IMR-90 (cell line): ENCODE data around the gene OR4C13. TPM values are rescaled to one million over a fixed set of nuclear protein-coding genes. Genes with fewer than 3 reads are reported as not detected.

ENCODE experiments used
- ATAC-seq: fragments of 200-7000 bp; cut with Tn5 transposase; 2 replicates; pipeline ENCODE4 v1.9.1; 2020; ENCODE audit warnings: low read depth, mild to moderate bottlenecking, moderate library complexity
- BruUV-seq: library from RNA; stranded (reverse); fragments of 400-500 nt; replicated peaks from 2 replicates; lab custom pipeline; 2021; lab: Mats Ljungman, UMichigan
- CTCF ChIA-PET: fragments of 300-600 bp; formaldehyde crosslinking; extraction: SDS; loops from one replicate; lab custom pipeline; 2021; ENCODE audit warnings: antibody characterized with exemption; lab: Yijun Ruan, JAX
- POLR2A ChIA-PET: fragments of 300-600 bp; sonication (Branson Sonifier 250); formaldehyde crosslinking; loops from one replicate; lab custom pipeline; 2022; ENCODE audit warnings: antibody characterized with exemption; ENCODE audit not compliant: unreplicated experiment; lab: Charles Lee
- DNase-seq: peaks from one replicate; pipeline ENCODE4 v3.0.0; 2013
- H2AFZ ChIP-seq: replicated peaks from 2 replicates; pipeline ENCODE3; 2013; ENCODE audit warnings: low read length, mild to moderate bottlenecking; ENCODE audit not compliant: poor library complexity
- H2AK5ac ChIP-seq: 2 replicates; pipeline ENCODE4 v1.6.1; 2013; ENCODE audit warnings: low read depth, low read length, inconsistent platforms
- H2AK9ac ChIP-seq: replicated peaks from 2 replicates; pipeline ENCODE3; 2013; ENCODE audit warnings: mild to moderate bottlenecking, low read depth, low read length, moderate library complexity; ENCODE audit not compliant: poor library complexity
- H2BK120ac ChIP-seq: 2 replicates; pipeline ENCODE4 v1.6.1; 2013; ENCODE audit warnings: low read depth, low read length, inconsistent platforms
- H2BK15ac ChIP-seq: 3 replicates; pipeline ENCODE4 v1.6.1; 2013; ENCODE audit warnings: low read depth, low read length, inconsistent platforms
- H2BK20ac ChIP-seq: 2 replicates; pipeline ENCODE4 v1.6.1; 2013; ENCODE audit warnings: low read depth, mild to moderate bottlenecking, inconsistent platforms, low read length, moderate library complexity
- H2BK5ac ChIP-seq: 2 replicates; pipeline ENCODE4 v1.6.1; 2013; ENCODE audit warnings: mild to moderate bottlenecking, low read depth, low read length, inconsistent platforms; ENCODE audit not compliant: poor library complexity, severe bottlenecking
- H3K14ac ChIP-seq: replicated peaks from 2 replicates; pipeline ENCODE4 v1.6.1; 2013; ENCODE audit warnings: low read depth, low read length, inconsistent platforms
- H3K18ac ChIP-seq: 2 replicates; pipeline ENCODE4 v1.6.1; 2013; ENCODE audit warnings: low read depth, low read length, control low read depth
- H3K23ac ChIP-seq: 2 replicates; pipeline ENCODE4 v1.6.1; 2013; ENCODE audit warnings: low read depth, low read length, inconsistent platforms
- H3K27ac ChIP-seq: 2 replicates; pipeline ENCODE4 v1.5.1; 2013; ENCODE audit warnings: mild to moderate bottlenecking, control low read depth, low read length; ENCODE audit not compliant: insufficient read depth
- H3K27me3 ChIP-seq: 2 replicates; pipeline ENCODE4 v1.6.1; 2013; ENCODE audit warnings: low read length; ENCODE audit not compliant: control insufficient read depth, insufficient read depth
- H3K36me3 ChIP-seq: 2 replicates; pipeline ENCODE4 v1.6.1; 2013; ENCODE audit warnings: low read length, mixed read lengths; ENCODE audit not compliant: control insufficient read depth, insufficient read depth
- H3K4ac ChIP-seq: 2 replicates; pipeline ENCODE4 v1.6.1; 2013; ENCODE audit warnings: low read depth, low read length, inconsistent platforms
- H3K4me1 ChIP-seq: 2 replicates; pipeline ENCODE4 v1.6.1; 2013; ENCODE audit warnings: low read length, mixed read lengths; ENCODE audit not compliant: control insufficient read depth, insufficient read depth
- H3K4me2 ChIP-seq: 2 replicates; pipeline ENCODE4 v1.6.1; 2013; ENCODE audit warnings: low read depth, mild to moderate bottlenecking, control low read depth, low read length, moderate library complexity
- H3K4me3 ChIP-seq: 2 replicates; pipeline ENCODE4 v1.5.1; 2013; ENCODE audit warnings: low read depth, mild to moderate bottlenecking, control low read depth, low read length, moderate library complexity; ENCODE audit not compliant: insufficient read depth
- H3K56ac ChIP-seq: 2 replicates; pipeline ENCODE4 v1.6.1; 2013; ENCODE audit warnings: low read length, inconsistent platforms; ENCODE audit not compliant: insufficient read depth; ENCODE audit errors: extremely low read depth
- H3K79me1 ChIP-seq, 2 experiments: 2 replicates each; pipeline ENCODE4 v1.6.1; 2013; ENCODE audit warnings: low read length in 2 of 2, inconsistent platforms in 1 of 2, low read depth in 1 of 2
- H3K9ac ChIP-seq: 2 replicates; pipeline ENCODE4 v1.6.1; 2013; ENCODE audit warnings: low read depth, low read length, control low read depth
- H3K9me1 ChIP-seq: 2 replicates; pipeline ENCODE4 v1.6.1; 2013; ENCODE audit warnings: low read length, inconsistent platforms; ENCODE audit not compliant: insufficient read depth
- H3K9me3 ChIP-seq: 2 replicates; pipeline ENCODE4 v1.6.1; 2013; ENCODE audit warnings: low read length; ENCODE audit not compliant: control insufficient read depth, insufficient read depth
- H4K20me1 ChIP-seq: 2 replicates; pipeline ENCODE4 v1.6.1; 2013; ENCODE audit warnings: low read length, inconsistent platforms; ENCODE audit not compliant: insufficient read depth
- H4K5ac ChIP-seq: 2 replicates; pipeline ENCODE4 v1.6.1; 2013; ENCODE audit warnings: mild to moderate bottlenecking, low read depth, low read length, control low read depth
- H4K8ac ChIP-seq, 2 experiments: 2 replicates each; pipeline ENCODE4 v1.6.1; 2013; ENCODE audit warnings: low read depth in 2 of 2, low read length in 2 of 2, control low read depth in 1 of 2, inconsistent platforms in 1 of 2
- H4K91ac ChIP-seq: 2 replicates; pipeline ENCODE4 v1.6.1; 2013; ENCODE audit warnings: low read depth, low read length, inconsistent platforms; ENCODE audit not compliant: insufficient read depth
- BHLHE40 ChIP-seq: fragments of 150-350 bp; IDR thresholded peaks from 2 replicates; pipeline ENCODE4 v1.6.1; 2016; ENCODE audit warnings: mild to moderate bottlenecking, low read depth, low read length
- CEBPB ChIP-seq: IDR thresholded peaks from 2 replicates; pipeline ENCODE4 v1.6.1; 2012; ENCODE audit warnings: low read depth, low read length, improper control_type of control experiment
- CHD1 ChIP-seq: IDR thresholded peaks from 2 replicates; pipeline ENCODE4 v1.6.1; 2012; ENCODE audit warnings: low read depth, low read length, improper control_type of control experiment
- CTCF ChIP-seq: conservative IDR thresholded peaks from 2 replicates; pipeline ENCODE4 v1.5.1; 2012; ENCODE audit warnings: mild to moderate bottlenecking, low read depth, low read length, improper control_type of control experiment
- MXI1 ChIP-seq: IDR thresholded peaks from 2 replicates; pipeline ENCODE4 v1.6.1; 2012; ENCODE audit warnings: low read depth, mild to moderate bottlenecking, low read length, moderate library complexity, borderline replicate concordance
- RAD21 ChIP-seq: IDR thresholded peaks from 2 replicates; pipeline ENCODE4 v1.6.1; 2012; ENCODE audit warnings: low read length, improper control_type of control experiment
- RCOR1 ChIP-seq: IDR thresholded peaks from 2 replicates; pipeline ENCODE4 v1.6.1; 2012; ENCODE audit warnings: mild to moderate bottlenecking, low read length, improper control_type of control experiment; ENCODE audit not compliant: insufficient replicate concordance
- WGBS, 2 experiments: methylation state at CpG; one replicate each; pipeline versions ENCODE4 v1.1.5 to v1.1.7; 2013; ENCODE audit warnings: missing lambda C conversion rate in 2 of 2; ENCODE audit not compliant: insufficient read length in 1 of 2; ENCODE audit errors: extremely low coverage in 2 of 2; 5-methylcytosine and 5-hydroxymethylcytosine counted together
- dilution Hi-C: fragments of 300-500 bp; cut with HindIII; formaldehyde crosslinking; loops from one replicate; pipeline ENCODE4 v1.14.3; 2018; ENCODE audit warnings: low sequenced_read_pairs; ENCODE audit not compliant: unreplicated experiment
- in situ Hi-C: fragments of 300-500 bp; cut with MboI; formaldehyde crosslinking; loops from 3 replicates; pipeline ENCODE4 v1.14.3; 2019; ENCODE audit warnings: low sequenced_read_pairs, inconsistent platforms, mixed read lengths
- intact Hi-C: fragments of 100-400 bp; cut with micrococcal nuclease; formaldehyde crosslinking; loops from 2 replicates; pipeline ENCODE4 v1.10.0; 2022
- polyA plus RNA-seq, 3 experiments: library from polyadenylated mRNA; depleted of rRNA; stranded (reverse); fragments of >200 nt; gene quantifications; 2 replicates each; pipeline ENCODE4 v1.2.3, GENCODE V29; 2012; ENCODE audit warnings: low replicate concordance in 1 of 3
- total RNA-seq: library from RNA; depleted of rRNA; stranded (reverse); fragments of >200 nt; gene quantifications from 2 replicates; pipeline ENCODE4 v1.2.3, GENCODE V29; 2012; rRNA removed

Gene OR4C13
- total and polyA plus RNA-seq, 2 of the 4 experiments (the other 2 are of a cell fraction): not detected

GRCh38 chr11:49995565-49995964, 43.4 kb downstream of the OR4C13 start:
- Histone ChIP-seq H3K4me2 (no peak overlapping the region), H4K5ac (no peak overlapping the region), H2AK9ac (no peak overlapping the region), H2BK5ac (no peak overlapping the region), H3K4me3 (no peak overlapping the region), H2BK120ac (no peak overlapping the region), H4K20me1 (no peaks in the 10 kb centered on the region), H4K91ac (no peak overlapping the region), H4K8ac (no peak overlapping the region), H3K23ac (no peak overlapping the region), H3K18ac (no peak overlapping the region), H3K4me1 (no peaks in the 10 kb centered on the region), H3K9ac (no peak overlapping the region), H3K56ac (no peak overlapping the region), H3K79me1 (no peaks in the 10 kb centered on the region), H3K27ac (no peak overlapping the region), H3K36me3 (no peaks in the 10 kb centered on the region), H3K9me1 (no peaks in the 10 kb centered on the region), H2BK20ac (no peak overlapping the region), H2BK15ac (no peak overlapping the region), H3K4ac (no peak overlapping the region), H2AK5ac (no peak overlapping the region), H3K9me3 (peaks cover 5% of the 10 kb centered on the region), H3K27me3 (no peaks in the 10 kb centered on the region), H3K14ac (no peak overlapping the region), H2AFZ (no peak overlapping the region)
- BruUV-seq: no TSS peak
- in situ Hi-C loops (no loop called here), intact Hi-C loops (loop anchor here (5.0 kb wide), 1 partner anchor 1823 kb away; no protein-coding TSS in a partner anchor), dilution Hi-C loops (no loop called here)
- ChIA-PET POLR2A (no interaction called here), CTCF (no interaction called here)
- no CpG with 5 or more reads among the region's 6 CpGs for WGBS, 2 experiments
- TF ChIP-seq RAD21: peak; percentile 48
- no peak for TF ChIP-seq MXI1
- TF ChIP-seq RCOR1: no peak
- TF ChIP-seq CTCF: peak; percentile 39
- TF ChIP-seq BHLHE40: no peak
- no peak for TF ChIP-seq CEBPB
- TF ChIP-seq CHD1: no peak
- ATAC-seq: no peak
- DNase-seq: peak; percentile 50

Other genes starting within 250 kb of the OR4C13 start
- not detected in 2 replicates for gene OR4C12, start 30.1 kb downstream of the OR4C13 start, total RNA-seq
- not detected in 2 replicates for gene OR4C12, start 30.1 kb downstream of the OR4C13 start, polyA plus RNA-seq (2012; rRNA removed)
- not detected in 2 replicates for gene OR4C45, start 80.5 kb downstream of the OR4C13 start, total RNA-seq
- gene OR4C45, start 80.5 kb downstream of the OR4C13 start, polyA plus RNA-seq (2012; rRNA removed): not detected in 2 replicates